Measurements from ENCODE around the gene C6orf163. TPM values are rescaled to one million over a fixed set of nuclear protein-coding genes. Genes with fewer than 3 reads are reported as not detected.

Gene C6orf163
- polyA plus RNA-seq, 1 experiment = 0.20 TPM

DNA sequence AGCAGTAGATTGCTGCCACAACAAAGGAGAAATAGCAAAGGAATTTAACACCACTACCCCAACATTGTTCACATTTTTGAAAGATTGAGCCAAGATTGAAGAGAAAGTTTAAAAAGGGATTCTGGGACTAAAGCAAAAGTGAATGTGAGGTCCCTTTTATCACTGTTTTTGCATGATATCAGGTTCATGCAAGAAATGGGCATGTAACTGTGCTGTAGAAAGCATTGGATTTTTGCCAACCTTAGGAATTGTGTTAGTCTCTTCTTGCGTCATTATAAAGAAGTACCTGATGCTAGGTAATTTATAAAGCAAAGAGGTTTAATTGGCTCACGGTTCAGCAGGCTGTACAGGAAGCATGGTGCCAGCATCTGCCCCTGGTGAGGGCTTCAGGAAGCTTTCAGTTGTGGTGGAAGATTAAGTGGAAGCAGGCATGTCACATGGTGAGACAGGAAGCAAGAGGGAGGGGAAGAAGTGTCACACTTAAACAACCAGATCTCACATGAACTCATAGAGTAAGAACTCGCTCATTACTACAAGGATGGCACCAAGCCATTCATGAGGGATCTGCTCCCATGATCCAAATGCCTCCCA is 10.9 kb upstream of the C6orf163 start:
- peak; percentile 4 for DNase-seq (ENCODE audit: low read depth)
- no peak overlapping the region for H3K4me3 ChIP-seq (ENCODE audit: low read depth, low read length)
- CTCF ChIA-PET = interaction anchor here (0.7 kb wide), 1 partner anchor 226 kb away, joined by 3 read pairs; no protein-coding TSS in a partner anchor
- no peaks in the 10 kb centered on the region for H3K27me3 ChIP-seq (ENCODE audit: control insufficient read depth, insufficient read depth, low read length)
- TF ChIP-seq, protein P1, sequence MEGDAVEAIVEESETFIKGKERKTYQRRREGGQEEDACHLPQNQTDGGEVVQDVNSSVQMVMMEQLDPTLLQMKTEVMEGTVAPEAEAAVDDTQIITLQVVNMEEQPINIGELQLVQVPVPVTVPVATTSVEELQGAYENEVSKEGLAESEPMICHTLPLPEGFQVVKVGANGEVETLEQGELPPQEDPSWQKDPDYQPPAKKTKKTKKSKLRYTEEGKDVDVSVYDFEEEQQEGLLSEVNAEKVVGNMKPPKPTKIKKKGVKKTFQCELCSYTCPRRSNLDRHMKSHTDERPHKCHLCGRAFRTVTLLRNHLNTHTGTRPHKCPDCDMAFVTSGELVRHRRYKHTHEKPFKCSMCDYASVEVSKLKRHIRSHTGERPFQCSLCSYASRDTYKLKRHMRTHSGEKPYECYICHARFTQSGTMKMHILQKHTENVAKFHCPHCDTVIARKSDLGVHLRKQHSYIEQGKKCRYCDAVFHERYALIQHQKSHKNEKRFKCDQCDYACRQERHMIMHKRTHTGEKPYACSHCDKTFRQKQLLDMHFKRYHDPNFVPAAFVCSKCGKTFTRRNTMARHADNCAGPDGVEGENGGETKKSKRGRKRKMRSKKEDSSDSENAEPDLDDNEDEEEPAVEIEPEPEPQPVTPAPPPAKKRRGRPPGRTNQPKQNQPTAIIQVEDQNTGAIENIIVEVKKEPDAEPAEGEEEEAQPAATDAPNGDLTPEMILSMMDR (IDR thresholded peaks at IDR 0.05; ENCODE audit: insufficient read depth, low read depth, low read length) = no peak
- POLR2A ChIA-PET = interaction anchor here (0.7 kb wide), 1 partner anchor 81 kb away, joined by 3 read pairs; no protein-coding TSS in a partner anchor
- H3K36me3 ChIP-seq (ENCODE audit: control insufficient read depth, insufficient read depth, low read length) = no peaks in the 10 kb centered on the region

DNA sequence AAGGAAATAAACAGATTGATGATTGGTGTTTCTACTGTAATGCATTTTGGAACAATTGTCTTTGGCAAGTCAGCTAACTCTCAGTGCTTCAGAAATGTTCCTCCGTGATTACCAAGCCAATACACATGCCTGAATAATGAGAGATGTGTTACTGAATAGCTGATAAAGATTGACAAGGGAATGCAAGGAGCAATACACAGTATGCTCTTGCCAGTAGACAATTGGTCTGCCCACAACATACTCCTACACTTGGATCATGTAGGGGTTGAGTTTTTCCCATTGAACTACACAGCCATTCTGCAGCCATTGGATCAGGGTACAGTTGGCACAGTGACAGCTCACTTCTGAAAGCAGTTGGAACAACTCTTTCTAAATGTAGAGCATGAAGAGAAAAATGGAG is 9.9 kb upstream of the C6orf163 start:
- CTCF ChIA-PET = no interaction called here
- POLR2A ChIA-PET = no interaction called here
- H3K27me3 ChIP-seq (ENCODE audit: control insufficient read depth, insufficient read depth, low read length) = no peaks in the 10 kb centered on the region
- H3K36me3 ChIP-seq (ENCODE audit: control insufficient read depth, insufficient read depth, low read length) = no peaks in the 10 kb centered on the region
- TF ChIP-seq, protein P1 (IDR thresholded peaks at IDR 0.05; ENCODE audit: insufficient read depth, low read depth, low read length) = no peak
- no peak overlapping the region for H3K4me3 ChIP-seq (ENCODE audit: low read depth, low read length)
- DNase-seq (ENCODE audit: low read depth) = peak; percentile 17

DNA sequence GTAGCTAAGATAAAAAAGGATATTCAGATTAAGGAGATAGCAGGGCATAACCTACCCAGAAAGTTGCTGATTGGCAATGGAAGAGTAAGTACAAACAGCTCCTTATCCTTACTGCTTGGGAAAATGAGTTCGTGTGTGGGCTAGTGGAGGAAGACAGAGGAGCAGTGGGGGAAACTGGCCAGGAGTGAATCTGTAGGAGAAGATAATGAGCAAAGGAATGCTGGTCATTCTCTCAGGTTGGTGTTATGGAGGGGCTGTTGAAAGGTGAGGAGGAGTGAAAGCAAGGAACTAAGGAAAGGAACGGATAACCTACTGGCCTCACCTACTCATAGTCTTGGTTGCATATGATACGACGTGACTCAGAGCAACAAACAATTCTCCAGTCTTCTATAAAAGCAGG is 8.2 kb upstream of the C6orf163 start:
- TF ChIP-seq, protein P1 (IDR thresholded peaks at IDR 0.05; ENCODE audit: insufficient read depth, low read depth, low read length) = no peak
- Histone ChIP-seq H3K27me3 (ENCODE audit: control insufficient read depth, insufficient read depth, low read length) (no peaks in the 10 kb centered on the region), H3K4me3 (ENCODE audit: low read depth, low read length) (no peak overlapping the region), H3K36me3 (ENCODE audit: control insufficient read depth, insufficient read depth, low read length) (no peaks in the 10 kb centered on the region)
- ChIA-PET POLR2A (no interaction called here), CTCF (interaction anchor here (1.4 kb wide), 1 partner anchor 15 kb away, joined by 4 read pairs; no protein-coding TSS in a partner anchor)
- no peak for DNase-seq (ENCODE audit: low read depth)

DNA sequence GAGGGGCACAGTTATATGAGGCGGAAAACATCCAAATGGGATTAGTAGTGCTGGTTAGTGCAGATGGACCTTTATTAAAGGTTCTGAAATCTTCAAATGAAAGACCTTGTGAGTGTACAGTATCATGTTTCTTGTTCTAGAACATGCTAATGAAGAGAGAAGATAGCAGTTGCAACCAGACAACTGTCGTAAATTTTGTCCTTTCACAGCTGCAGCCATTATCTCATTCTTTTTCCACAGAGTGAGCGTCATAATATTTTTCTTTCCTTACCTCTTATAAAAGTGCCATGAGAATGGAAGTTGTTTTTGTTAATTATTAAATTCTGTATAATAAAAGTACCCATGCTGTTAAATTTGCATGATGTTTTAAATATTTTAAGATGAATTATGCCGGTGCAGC is 4.4 kb upstream of the C6orf163 start:
- Histone ChIP-seq H3K36me3 (ENCODE audit: control insufficient read depth, insufficient read depth, low read length) (no peaks in the 10 kb centered on the region), H3K27me3 (ENCODE audit: control insufficient read depth, insufficient read depth, low read length) (no peaks in the 10 kb centered on the region), H3K4me3 (ENCODE audit: low read depth, low read length) (no peak overlapping the region)
- CTCF ChIA-PET = interaction anchor here (2.2 kb wide), 1 partner anchor 18 kb away, joined by 9 read pairs; the partner anchor contains the start of gene SMIM8
- DNase-seq (ENCODE audit: low read depth) = no peak
- TF ChIP-seq, protein P1 (IDR thresholded peaks at IDR 0.05; ENCODE audit: insufficient read depth, low read depth, low read length) = no peak
- POLR2A ChIA-PET = no interaction called here

DNA sequence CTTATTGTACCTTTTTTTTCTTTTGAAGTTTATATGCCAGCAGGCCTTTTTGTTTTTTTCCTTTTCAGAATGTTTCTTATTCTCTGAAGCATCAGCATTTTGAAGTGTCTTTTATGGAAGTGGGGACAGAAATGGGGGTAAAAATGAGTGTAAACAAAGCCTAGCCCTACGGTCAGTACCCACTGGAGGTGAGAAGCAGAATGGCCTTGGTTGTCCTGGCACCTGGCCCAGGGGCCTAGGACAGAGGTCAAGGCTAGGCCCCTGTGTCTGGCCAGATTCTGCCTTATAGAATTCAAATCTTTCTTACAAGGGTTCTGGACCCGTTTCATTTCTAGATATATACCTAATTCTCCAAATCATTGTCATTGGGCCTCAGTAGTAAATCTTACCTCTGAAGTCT is 3.5 kb upstream of the C6orf163 start:
- POLR2A ChIA-PET = no interaction called here
- no peaks in the 10 kb centered on the region for H3K27me3 ChIP-seq (ENCODE audit: control insufficient read depth, insufficient read depth, low read length)
- DNase-seq (ENCODE audit: low read depth) = no peak
- H3K4me3 ChIP-seq (ENCODE audit: low read depth, low read length) = no peak overlapping the region
- TF ChIP-seq, protein P1 (IDR thresholded peaks at IDR 0.05; ENCODE audit: insufficient read depth, low read depth, low read length) = no peak
- CTCF ChIA-PET = no interaction called here
- H3K36me3 ChIP-seq (ENCODE audit: control insufficient read depth, insufficient read depth, low read length) = no peaks in the 10 kb centered on the region

Data from BJ (cell line).